HAP-1 (cell line): Measurements from ENCODE around the gene GNGT2.
"Not testable (repeated sequence)": the region's sequence is repeated elsewhere in the genome, so short reads cannot be mapped to it uniquely, and the experiment has no call there.

Experiments
- DNase-seq, 2 experiments: peaks; one replicate each; pipeline ENCODE4 v3.0.0-alpha.2; 2016 to 2020; ENCODE audit warnings: low spot score in 2 of 2
- H3K27me3 ChIP-seq: fragments of 250-450 bp; sonication (Bioruptor Pico); 2 replicates; pipeline ENCODE4 v1.5.1; 2020; ENCODE audit warnings: low read depth, mild to moderate bottlenecking, moderate library complexity
- H3K36me3 ChIP-seq: fragments of 250-450 bp; sonication (Bioruptor Pico); replicated peaks from 2 replicates; pipeline ENCODE4 v1.5.1; 2020; ENCODE audit warnings: mild to moderate bottlenecking
- H3K4me1 ChIP-seq: fragments of 250-450 bp; sonication (Bioruptor Pico); 2 replicates; pipeline ENCODE4 v1.5.1; 2020; ENCODE audit warnings: mild to moderate bottlenecking
- H3K4me3 ChIP-seq: fragments of 250-450 bp; sonication (Bioruptor Pico); 2 replicates; pipeline ENCODE4 v1.5.1; 2020; ENCODE audit warnings: mild to moderate bottlenecking, moderate library complexity
- H3K9me3 ChIP-seq: fragments of 250-450 bp; sonication (Bioruptor Pico); 2 replicates; pipeline ENCODE4 v1.5.1; 2020; ENCODE audit warnings: mild to moderate bottlenecking, moderate library complexity
- in situ Hi-C: fragments of 300-500 bp; cut with MboI; formaldehyde crosslinking; loops from 3 replicates; pipeline ENCODE4 v1.14.3; 2020; ENCODE audit warnings: low sequenced_read_pairs, inconsistent platforms, mixed read lengths

GNGT2 gene

GRCh38 chr17:49190932-49191331, 19.4 kb downstream of the GNGT2 start:
- Histone ChIP-seq H3K36me3 (no peaks in the 10 kb centered on the region), H3K4me3 (no peak overlapping the region), H3K27me3 (no peaks in the 10 kb centered on the region), H3K4me1 (peaks cover 18% of the 10 kb centered on the region), H3K9me3 (peaks cover under 1% of the 10 kb centered on the region; the same call in 1 of the 2 replicates)
- no peak for DNase-seq
- in situ Hi-C loops: loop anchor here (25.0 kb wide), 1 partner anchor 196 kb away; no protein-coding TSS in a partner anchor

GRCh38 chr17:49187301-49187700, 23.1 kb downstream of the GNGT2 start:
- DNase-seq: no peak
- in situ Hi-C loops: loop anchor here (25.0 kb wide), 1 partner anchor 200 kb away; no protein-coding TSS in a partner anchor
- Histone ChIP-seq H3K4me1 (peaks cover 5% of the 10 kb centered on the region; the same call in 1 of the 2 replicates), H3K27me3 (no peaks in the 10 kb centered on the region), H3K4me3 (no peak overlapping the region), H3K36me3 (no peaks in the 10 kb centered on the region), H3K9me3 (peaks cover 5% of the 10 kb centered on the region)

- not testable (repeated sequence) for H3K27me3 ChIP-seq, H3K4me3 ChIP-seq, H3K9me3 ChIP-seq, H3K36me3 ChIP-seq, H3K4me1 ChIP-seq, DNase-seq
- in situ Hi-C loops: loop anchor here (25.0 kb wide), 1 partner anchor 202 kb away; no protein-coding TSS in a partner anchor
These were observed 25.0 kb downstream of the GNGT2 start for GRCh38 chr17:49185381-49185780.

DNA sequence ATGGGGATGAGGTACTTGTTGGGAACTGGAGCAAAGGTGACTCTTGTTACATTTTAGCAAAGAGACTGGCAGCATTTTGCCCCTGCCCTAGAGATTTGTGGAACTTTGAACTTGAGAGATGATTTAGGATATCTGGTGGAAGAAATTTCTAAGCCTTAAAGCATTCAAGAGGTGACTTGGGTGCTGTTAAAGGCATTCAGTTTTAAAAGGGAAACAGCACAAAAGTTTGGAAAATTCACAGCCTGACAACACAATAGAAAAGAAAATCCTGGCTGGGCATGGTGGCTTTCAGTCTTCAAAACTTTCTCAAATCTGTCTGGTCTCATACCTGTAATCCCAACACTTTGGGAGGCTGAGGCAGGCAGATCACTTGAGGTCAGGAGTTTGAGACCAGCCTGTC, 25.9 kb downstream of the GNGT2 start:
- not testable (repeated sequence) for H3K4me3 ChIP-seq, H3K36me3 ChIP-seq, H3K9me3 ChIP-seq, H3K27me3 ChIP-seq, H3K4me1 ChIP-seq, DNase-seq
- in situ Hi-C loops: loop anchor here (25.0 kb wide), 1 partner anchor 203 kb away; no protein-coding TSS in a partner anchor

DNA sequence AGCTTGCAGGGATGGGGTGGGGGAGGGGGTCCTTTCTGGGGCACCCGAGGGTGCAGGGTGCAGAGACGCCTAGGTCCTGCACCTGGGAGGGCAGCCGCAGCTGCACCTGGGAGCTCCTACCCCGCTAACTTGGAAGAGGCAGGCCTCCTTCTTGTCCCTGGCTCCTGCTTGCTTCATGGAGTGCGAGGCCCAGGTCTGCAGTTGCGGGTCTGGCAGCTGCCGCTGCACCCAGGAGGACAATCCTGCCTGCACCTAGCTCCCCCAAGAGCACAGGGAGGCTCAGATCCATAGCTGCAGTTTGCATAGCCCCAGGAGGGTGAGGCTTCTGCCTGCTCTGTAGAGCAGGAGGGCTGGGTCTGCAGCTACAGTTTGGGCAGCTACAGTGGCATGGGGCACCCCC, 26.6 kb downstream of the GNGT2 start:
- in situ Hi-C loops: loop anchor here (25.0 kb wide), 1 partner anchor 204 kb away; no protein-coding TSS in a partner anchor
- Histone ChIP-seq H3K9me3 (peaks cover 5% of the 10 kb centered on the region), H3K4me1 (no peaks in the 10 kb centered on the region), H3K27me3 (no peaks in the 10 kb centered on the region), H3K4me3 (no peak overlapping the region), H3K36me3 (no peaks in the 10 kb centered on the region)
- DNase-seq: no peak

GRCh38 chr17:49183341-49183740, 27.0 kb downstream of the GNGT2 start:
- Histone ChIP-seq H3K36me3 (no peaks in the 10 kb centered on the region), H3K27me3 (no peaks in the 10 kb centered on the region), H3K9me3 (peaks cover 5% of the 10 kb centered on the region), H3K4me3 (no peak overlapping the region), H3K4me1 (no peaks in the 10 kb centered on the region)
- DNase-seq: no peak
- in situ Hi-C loops: loop anchor here (25.0 kb wide), 1 partner anchor 204 kb away; no protein-coding TSS in a partner anchor

GRCh38 chr17:49180998-49181635, 29.3 kb downstream of the GNGT2 start:
- Histone ChIP-seq H3K36me3 (no peaks in the 10 kb centered on the region), H3K27me3 (no peaks in the 10 kb centered on the region), H3K4me3 (no peak overlapping the region), H3K4me1 (no peaks in the 10 kb centered on the region), H3K9me3 (peaks cover 11% of the 10 kb centered on the region)
- DNase-seq: no peak
- in situ Hi-C loops: loop anchor here (25.0 kb wide), 1 partner anchor 206 kb away; no protein-coding TSS in a partner anchor

- Histone ChIP-seq H3K27me3 (no peaks in the 10 kb centered on the region), H3K4me3 (no peak overlapping the region), H3K4me1 (no peaks in the 10 kb centered on the region), H3K9me3 (peaks cover 8% of the 10 kb centered on the region), H3K36me3 (no peaks in the 10 kb centered on the region)
- peak; percentile 54 to 85 for DNase-seq
- in situ Hi-C loops: loop anchor here (25.0 kb wide), 1 partner anchor 207 kb away; no protein-coding TSS in a partner anchor
These were observed 30.1 kb downstream of the GNGT2 start for GRCh38 chr17:49180303-49180702.

DNA sequence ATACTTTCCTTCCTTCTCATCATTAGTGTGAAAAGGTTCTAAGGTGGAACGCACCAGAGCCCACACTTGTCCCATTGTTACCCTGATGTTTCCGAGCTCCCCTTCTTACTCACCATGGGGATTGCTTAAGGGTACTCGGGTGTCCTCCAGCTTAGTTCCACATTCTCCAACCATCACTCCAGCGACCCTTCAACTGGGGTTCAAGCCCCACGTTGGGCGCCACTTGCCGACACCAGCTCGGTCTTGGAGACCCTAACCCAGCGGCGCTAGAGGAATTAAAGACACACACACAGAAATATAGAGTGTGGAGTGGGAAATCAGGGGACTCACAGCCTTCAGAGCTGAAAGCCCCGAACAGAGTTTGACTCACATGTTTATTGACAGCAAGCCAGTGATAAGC, 34.4 kb downstream of the GNGT2 start:
- H3K36me3 ChIP-seq, H3K9me3 ChIP-seq, H3K4me3 ChIP-seq, H3K27me3 ChIP-seq, H3K4me1 ChIP-seq, DNase-seq: not testable (repeated sequence)
- in situ Hi-C loops: loop anchor here (25.0 kb wide), 1 partner anchor 211 kb away; no protein-coding TSS in a partner anchor

DNA sequence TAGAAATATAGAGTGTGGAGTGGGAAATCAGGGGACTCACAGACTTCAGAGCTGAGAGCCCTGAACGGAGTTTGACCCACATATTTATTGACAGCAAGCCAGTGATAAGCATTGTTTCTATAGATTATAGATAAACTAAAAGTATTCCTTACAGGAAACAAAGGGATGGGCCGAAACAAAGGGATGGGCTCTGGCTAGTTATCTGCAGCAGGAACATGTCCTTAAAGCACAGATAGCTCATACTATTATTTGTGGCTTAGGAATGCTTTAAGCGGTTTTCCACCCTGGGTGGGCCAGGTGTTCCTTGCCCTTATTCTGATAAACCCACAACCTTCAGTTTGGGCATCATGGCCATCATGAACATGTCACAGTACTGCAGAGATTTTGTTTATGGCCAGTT, 39.7 kb downstream of the GNGT2 start:
- H3K4me3 ChIP-seq, in situ Hi-C loops: not testable (repeated sequence)

DNA sequence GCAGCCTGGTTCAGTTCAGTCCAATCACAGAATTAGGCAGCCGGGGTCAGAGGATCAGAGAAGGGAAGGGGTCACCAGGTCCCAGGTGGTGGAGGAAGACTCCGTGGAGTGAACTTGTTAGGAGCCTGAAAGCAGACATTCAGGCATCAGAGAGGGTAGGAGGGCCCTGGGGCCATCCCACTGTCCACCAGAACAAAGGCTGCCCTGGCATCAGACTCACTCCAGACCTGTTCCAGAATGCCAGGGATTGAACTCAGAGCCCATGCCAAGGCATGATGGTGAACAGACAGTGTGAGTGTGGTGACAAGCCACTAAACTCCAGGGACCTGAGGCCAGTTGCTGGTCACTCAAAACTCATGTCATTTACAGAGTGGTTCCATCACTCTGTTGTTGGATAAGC, 40.2 kb downstream of the GNGT2 start:
- Histone ChIP-seq H3K4me1 (no peaks in the 10 kb centered on the region), H3K27me3 (no peaks in the 10 kb centered on the region; the same call in 1 of the 2 replicates), H3K9me3 (0 out of 2 replicates have a peak, but pooled peaks cover 3% of the 10 kb centered on the region), H3K4me3 (no peak overlapping the region), H3K36me3 (no peaks in the 10 kb centered on the region)
- no peak for DNase-seq
- in situ Hi-C loops: no loop called here

More for the DNA sequence above, 39.7 kb downstream of the GNGT2 start:
- not testable (repeated sequence) for H3K4me1 ChIP-seq, H3K36me3 ChIP-seq, H3K9me3 ChIP-seq, DNase-seq, H3K27me3 ChIP-seq

DNA sequence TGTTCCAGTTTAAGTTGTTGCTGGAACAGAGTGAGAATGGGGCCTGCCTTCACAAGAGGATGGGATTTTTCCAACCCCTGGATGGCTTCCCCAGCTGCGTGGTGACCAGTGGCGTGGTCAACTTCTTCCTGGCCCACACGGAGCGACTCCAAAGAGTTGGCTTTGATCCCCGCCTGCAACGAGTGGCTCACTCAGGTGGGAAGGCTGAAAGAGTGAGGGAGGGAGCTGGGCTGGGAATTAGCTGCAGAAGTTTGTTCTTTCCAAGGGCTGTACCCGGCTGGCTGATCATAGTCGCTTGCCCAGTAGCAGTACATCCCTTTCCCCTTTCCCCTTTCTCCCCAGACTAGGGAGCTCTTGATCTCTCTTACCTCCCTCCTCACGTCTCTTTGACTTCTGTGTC, 41.7 kb downstream of the GNGT2 start:
- no peaks in the 10 kb centered on the region; the same call in 1 of the 2 replicates for H3K27me3 ChIP-seq
- in situ Hi-C loops: no loop called here
- no peaks in the 10 kb centered on the region for H3K36me3 ChIP-seq
- no peaks in the 10 kb centered on the region for H3K4me1 ChIP-seq
- H3K4me3 ChIP-seq: no peak overlapping the region
- DNase-seq: no peak
- 0 out of 2 replicates have a peak, but pooled peaks cover 3% of the 10 kb centered on the region for H3K9me3 ChIP-seq

DNA sequence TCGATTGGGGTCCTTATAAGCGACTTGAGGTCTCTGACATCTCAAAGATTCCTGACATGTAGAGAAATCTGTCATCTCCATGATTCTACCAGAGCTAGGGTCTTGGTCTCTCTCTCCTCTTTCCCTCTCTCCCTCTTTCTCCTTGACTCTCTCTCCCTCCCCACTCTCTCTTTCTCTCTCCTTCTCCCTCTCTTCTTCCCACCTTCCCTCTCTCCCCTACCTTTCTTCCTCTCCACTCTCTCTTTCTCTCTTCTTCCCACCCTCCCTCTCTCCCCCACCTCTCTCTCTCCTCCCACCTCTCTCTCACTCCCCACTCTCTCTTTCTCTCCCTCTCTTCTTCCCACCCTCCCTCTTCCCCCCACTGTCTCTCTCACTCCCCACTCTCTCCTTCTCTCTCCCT, 45.2 kb downstream of the GNGT2 start:
- no peak overlapping the region for H3K4me3 ChIP-seq
- H3K9me3 ChIP-seq: no peaks in the 10 kb centered on the region
- H3K27me3 ChIP-seq: no peaks in the 10 kb centered on the region; the same call in none of the 2 replicates
- no peaks in the 10 kb centered on the region for H3K4me1 ChIP-seq
- no peak for DNase-seq
- no peaks in the 10 kb centered on the region for H3K36me3 ChIP-seq
- in situ Hi-C loops: no loop called here

GRCh38 chr17:49162866-49163265, 47.5 kb downstream of the GNGT2 start:
- Histone ChIP-seq H3K9me3 (no peaks in the 10 kb centered on the region), H3K4me1 (no peaks in the 10 kb centered on the region), H3K27me3 (peaks cover 4% of the 10 kb centered on the region), H3K4me3 (no peak overlapping the region), H3K36me3 (no peaks in the 10 kb centered on the region)
- in situ Hi-C loops: no loop called here
- DNase-seq: no peak
